GM12873 (cell line): ENCODE results near the gene GCDH.

ENCODE experiments used
- CTCF ChIP-seq: IDR thresholded peaks from 2 replicates; pipeline ENCODE4 v1.5.1; 2012; ENCODE audit warnings: low read depth, mild to moderate bottlenecking, moderate library complexity, low read length, control low read depth; ENCODE audit not compliant: insufficient read depth; ENCODE audit errors: missing control alignments

GCDH gene

DNA sequence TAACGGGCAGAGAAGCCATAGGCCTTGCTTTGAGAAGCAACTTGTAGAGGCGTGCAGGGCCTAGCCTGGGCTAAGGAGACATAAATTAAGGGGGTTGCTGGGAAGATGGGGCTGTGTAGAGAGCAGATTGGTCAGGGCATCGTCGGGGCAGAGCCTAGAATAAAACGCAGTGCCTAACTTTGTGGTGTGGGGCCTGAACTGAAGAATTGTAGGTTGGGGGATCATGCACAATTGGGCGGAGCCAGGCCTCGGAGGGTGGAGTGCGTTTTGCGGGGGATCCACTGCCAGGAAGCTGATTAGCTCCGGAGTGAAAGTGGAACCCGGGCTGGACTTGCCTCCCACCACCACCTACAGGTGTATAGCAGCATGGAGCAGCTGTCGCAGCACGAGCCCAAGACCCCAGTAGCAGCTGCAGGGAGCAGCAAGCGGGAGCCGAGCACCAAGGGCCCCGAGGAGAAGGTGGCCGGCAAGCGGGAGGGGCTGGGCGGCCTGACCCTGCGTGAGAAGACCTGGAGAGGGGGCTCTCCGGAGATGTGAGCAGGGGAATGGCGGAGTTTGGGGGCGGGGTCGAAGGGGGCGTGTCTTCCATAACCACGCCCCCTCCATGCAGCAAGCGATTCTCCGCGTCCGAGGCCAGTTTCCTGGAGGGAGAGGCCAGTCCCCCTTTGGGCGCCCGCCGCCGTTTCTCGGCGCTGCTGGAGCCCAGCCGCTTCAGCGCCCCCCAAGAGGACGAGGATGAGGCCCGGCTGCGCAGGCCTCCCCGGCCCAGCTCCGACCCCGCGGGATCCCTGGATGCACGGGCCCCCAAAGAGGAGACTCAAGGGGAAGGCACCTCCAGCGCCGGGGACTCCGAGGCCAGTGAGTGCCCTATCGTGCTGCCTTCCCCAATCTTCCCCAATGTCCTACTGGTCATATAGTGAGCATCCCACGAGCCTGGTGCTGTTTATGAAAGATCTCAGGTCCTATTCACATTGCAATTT is 23.6 kb upstream of the GCDH start:
- TF ChIP-seq CTCF, result peak; percentile 5

DNA sequence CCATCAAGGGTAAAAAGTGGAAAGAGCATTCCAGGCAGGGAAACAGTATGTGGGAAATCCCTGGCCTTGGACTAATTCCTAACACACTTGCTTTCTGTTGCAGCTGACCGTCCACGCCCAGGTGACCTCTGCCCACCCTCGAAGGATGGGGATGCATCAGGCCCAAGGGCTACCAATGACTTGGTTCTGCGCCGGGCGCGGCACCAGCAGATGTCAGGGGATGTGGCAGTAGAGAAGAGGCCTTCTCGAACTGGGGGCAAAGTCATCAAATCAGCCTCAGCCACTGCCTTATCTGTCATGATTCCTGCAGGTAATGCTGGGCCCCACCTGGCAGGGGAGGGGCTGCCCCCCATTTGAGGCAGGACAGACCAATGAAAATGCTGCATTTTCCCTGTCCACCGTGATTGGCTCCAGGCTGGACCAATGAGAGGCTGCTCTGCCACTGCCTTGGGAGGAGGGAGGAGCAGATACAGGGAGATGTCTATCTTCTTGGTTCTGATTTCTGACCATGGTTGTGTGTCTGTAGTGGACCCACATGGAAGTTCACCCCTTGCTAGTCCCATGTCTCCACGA is 22.3 kb upstream of the GCDH start:
- TF ChIP-seq CTCF, result no peak

DNA sequence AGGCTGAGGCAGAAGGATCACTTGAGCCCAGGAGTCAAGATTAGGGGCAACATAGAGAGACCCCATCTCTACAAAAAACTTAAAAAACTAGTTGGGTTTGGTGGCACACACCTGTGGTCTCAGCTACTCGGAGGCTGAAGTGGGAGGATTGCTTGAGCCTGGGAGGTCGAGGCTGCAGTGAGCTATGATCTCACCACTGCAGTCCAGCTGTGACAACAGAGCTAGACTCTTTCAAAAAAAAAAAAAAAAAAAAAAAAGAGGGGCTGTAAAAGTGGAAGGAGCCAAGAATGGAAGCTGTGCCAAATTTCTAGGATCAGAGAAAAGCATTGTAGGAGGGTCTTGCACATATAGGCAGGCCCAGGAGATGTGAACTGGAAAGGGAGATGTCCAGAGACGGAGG is 19.3 kb upstream of the GCDH start:
- no peak for TF ChIP-seq CTCF

DNA sequence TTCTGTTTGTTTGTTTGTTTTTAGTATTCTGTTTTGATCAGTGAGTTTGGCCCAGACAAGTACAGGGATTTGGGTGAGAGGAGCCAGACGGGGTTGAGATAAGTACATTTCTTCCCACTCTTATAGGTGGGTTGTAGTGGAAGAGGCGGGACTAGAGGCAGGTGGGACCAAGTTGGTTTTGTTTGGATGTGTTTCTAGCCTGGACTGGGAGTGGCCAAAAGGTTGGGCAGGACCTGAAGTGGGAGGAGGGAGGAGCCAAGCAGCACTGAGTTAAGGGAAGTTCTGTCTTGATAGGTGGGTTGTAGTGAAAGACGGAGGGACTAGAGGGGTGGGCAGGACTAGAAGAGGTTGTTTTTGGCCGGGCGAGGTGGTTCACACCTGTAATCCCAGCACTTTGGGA is 18.7 kb upstream of the GCDH start:
- no peak for TF ChIP-seq CTCF

GRCh38 chr19:12872941-12873890 is 17.7 kb upstream of the GCDH start:
- TF ChIP-seq CTCF, result no peak

GRCh38 chr19:12873891-12874745 is 16.8 kb upstream of the GCDH start:
- no peak for TF ChIP-seq CTCF
